Prostate gland (tissue), 2 donors: Measurements from ENCODE around the gene NTS. TPM values are rescaled to one million over a fixed set of nuclear protein-coding genes. Genes with fewer than 3 reads are reported as not detected.

ENCODE experiments used
- DNase-seq: peaks from one replicate; pipeline ENCODE4 v3.0.0-alpha.2; 2019; ENCODE audit warnings: low spot score
- H3K27ac ChIP-seq, 2 donors: fragments of 200-600 bp; sonication (generic); 2 replicates each; pipeline ENCODE4 v1.5.1; 2017 to 2019
- H3K27me3 ChIP-seq: fragments of 200-600 bp; sonication (generic); replicated peaks from 2 replicates; pipeline ENCODE4 v1.5.1; 2019; ENCODE audit not compliant: insufficient read depth
- H3K36me3 ChIP-seq, 2 donors: fragments of 200-600 bp; sonication (generic); 1 replicate in 1 of 2; 2 replicates in 1 of 2; pipeline versions ENCODE4 v1.5.1 to v1.8.1; 2017 to 2019
- H3K4me1 ChIP-seq: fragments of 200-600 bp; sonication (generic); replicated peaks from 2 replicates; pipeline ENCODE4 v1.5.1; 2019
- H3K4me3 ChIP-seq, 2 donors: fragments of 200-600 bp; sonication (generic); 2 replicates each; pipeline ENCODE4 v1.5.1; 2017 to 2019
- H3K9me3 ChIP-seq: fragments of 200-600 bp; sonication (generic); 2 replicates; pipeline ENCODE4 v1.5.1; 2017
- CTCF ChIP-seq, 4 experiments: fragments of 200-600 bp in 2 of 4; fragments of 450-650 bp in 2 of 4; sonication (generic) in 2 of 4; IDR thresholded peaks; 1 replicate in 3 of 4; 2 replicates in 1 of 4; pipeline ENCODE4 v1.5.1; 2016 to 2019; ENCODE audit warnings: antibody characterized with exemption in 4 of 4, mild to moderate bottlenecking in 2 of 4, moderate library complexity in 2 of 4
- POLR2A ChIP-seq: fragments of 450-650 bp; IDR thresholded peaks from one replicate; pipeline ENCODE4 v1.6.1; 2016; ENCODE audit warnings: antibody characterized with exemption, mild to moderate bottlenecking
- POLR2AphosphoS5 ChIP-seq: sonication (generic); formaldehyde crosslinking; IDR thresholded peaks from one replicate; pipeline ENCODE4 v1.6.1; 2017; ENCODE audit warnings: antibody characterized with exemption
- WGBS: methylation state at CpG from one replicate; pipeline ENCODE4 v1.1.5; 2018; 5-methylcytosine and 5-hydroxymethylcytosine counted together
- intact Hi-C: fragments of 100-400 bp; cut with DNase I; formaldehyde crosslinking; loops from one replicate; pipeline ENCODE4 v1.14.2; 2022
- total RNA-seq, 2 donors: library from RNA; depleted of rRNA; stranded (reverse); fragments of >200 nt; gene quantifications; one replicate each; pipeline ENCODE4 v1.1.0, GENCODE V29; 2016

NTS gene
- total RNA-seq, 2 donors from 2014 or later: 0.96 TPM; not detected in 1

DNA sequence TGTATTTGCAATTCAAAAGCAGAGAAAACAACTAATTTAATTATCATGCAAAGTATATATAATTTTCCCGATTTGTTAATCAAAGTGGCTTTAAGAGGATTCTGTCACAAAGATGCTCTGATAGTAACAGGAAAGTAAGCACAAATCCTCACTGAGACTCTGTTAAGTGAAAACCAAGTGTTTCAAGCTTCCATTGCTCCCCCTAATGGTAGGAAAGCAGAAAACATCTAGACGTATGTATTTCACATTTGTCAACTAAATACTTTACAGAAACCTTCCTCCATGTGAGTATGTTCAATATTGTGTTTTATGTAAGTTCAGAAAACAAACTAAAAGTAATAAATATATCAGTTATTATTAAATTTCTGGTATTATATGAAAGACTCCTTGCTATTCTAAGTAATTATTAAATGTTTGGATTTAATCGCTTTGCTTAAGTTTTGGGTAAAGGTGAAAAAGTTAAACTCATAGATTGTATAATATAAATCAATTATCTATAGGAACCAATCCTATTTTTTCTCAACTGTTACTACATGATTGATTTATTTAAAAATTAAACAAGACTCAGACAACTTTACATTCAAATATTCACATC is 1.5 kb upstream of the NTS start:
- Histone ChIP-seq H3K4me3 (no peak overlapping the region), H3K27me3 (no peaks in the 10 kb centered on the region), H3K27ac (no peak overlapping the region), H3K36me3 (no peaks in the 10 kb centered on the region), H3K9me3 (no peaks in the 10 kb centered on the region), H3K4me1 (no peaks in the 10 kb centered on the region)
- TF ChIP-seq CTCF (IDR thresholded peaks at IDR 0.05): peak; percentile 17 to 65 (median 50)
- no peak for TF ChIP-seq POLR2A
- 32% methylated on average over 3 of the region's 3 CpGs for WGBS
- no peak for DNase-seq
- intact Hi-C loops: loop anchor here (5.0 kb wide), 1 partner anchor 400 kb away; no protein-coding TSS in a partner anchor

GRCh38 chr12:85877459-85877858 is 3.4 kb downstream of the NTS start:
- 69% methylated on average over 3 of the region's 3 CpGs for WGBS
- intact Hi-C loops: no loop called here
- no peak overlapping the region for H3K4me3 ChIP-seq
- H3K9me3 ChIP-seq: no peaks in the 10 kb centered on the region
- H3K27ac ChIP-seq: no peak overlapping the region
- TF ChIP-seq CTCF (IDR thresholded peaks at IDR 0.05): no peak
- DNase-seq: no peak
- no peaks in the 10 kb centered on the region for H3K4me1 ChIP-seq
- H3K27me3 ChIP-seq: no peaks in the 10 kb centered on the region
- H3K36me3 ChIP-seq: no peaks in the 10 kb centered on the region

- Histone ChIP-seq H3K36me3 (no peaks in the 10 kb centered on the region), H3K27me3 (no peaks in the 10 kb centered on the region), H3K4me1 (no peaks in the 10 kb centered on the region), H3K27ac (no peak overlapping the region), H3K9me3 (no peaks in the 10 kb centered on the region), H3K4me3 (no peak overlapping the region)
- intact Hi-C loops: no loop called here
- no peak for TF ChIP-seq CTCF (IDR thresholded peaks at IDR 0.05)
- TF ChIP-seq POLR2A: no peak
- no peak for TF ChIP-seq POLR2AphosphoS5
- no peak for DNase-seq
Observed at GRCh38 chr12:85883763-85884162, 9.7 kb downstream of the NTS start.

DNA sequence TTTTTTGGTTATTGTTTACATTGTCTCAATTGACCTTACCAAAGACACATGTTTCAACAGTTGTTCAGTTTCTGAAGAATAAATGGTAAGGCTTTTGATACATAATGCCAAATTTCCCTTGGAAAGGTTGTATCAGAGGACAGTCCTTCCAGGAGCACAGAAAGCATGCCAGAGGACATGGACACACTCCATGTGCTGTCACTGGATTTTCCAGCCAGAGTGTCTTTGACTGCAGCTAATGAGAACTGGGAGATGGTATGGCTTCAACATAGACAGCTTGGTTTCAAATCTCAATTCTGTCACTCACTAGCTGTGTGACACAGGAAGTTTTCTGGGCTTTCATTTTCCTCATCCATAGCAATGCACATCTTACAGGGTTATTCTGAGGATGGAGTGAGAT is 20.6 kb downstream of the NTS start:
- TF ChIP-seq POLR2A: no peak
- no peak for TF ChIP-seq POLR2AphosphoS5
- no peak for TF ChIP-seq CTCF (IDR thresholded peaks at IDR 0.05)
- no peaks in the 10 kb centered on the region for H3K9me3 ChIP-seq
- no peaks in the 10 kb centered on the region for H3K27me3 ChIP-seq
- DNase-seq: no peak
- H3K27ac ChIP-seq: no peak overlapping the region
- H3K36me3 ChIP-seq: no peaks in the 10 kb centered on the region
- intact Hi-C loops: no loop called here
- H3K4me3 ChIP-seq: no peak overlapping the region
- H3K4me1 ChIP-seq: no peaks in the 10 kb centered on the region

GRCh38 chr12:85920324-85920947 is 46.3 kb downstream of the NTS start:
- no peaks in the 10 kb centered on the region for H3K27me3 ChIP-seq
- H3K4me1 ChIP-seq: no peaks in the 10 kb centered on the region
- no peak overlapping the region for H3K4me3 ChIP-seq
- WGBS: 2% methylated on average over 3 of the region's 3 CpGs
- TF ChIP-seq POLR2AphosphoS5 (no peak), CTCF (IDR thresholded peaks at IDR 0.05) (peak; percentile 38 to 74 (median 63)), POLR2A (no peak)
- H3K27ac ChIP-seq: no peak overlapping the region
- intact Hi-C loops: no loop called here
- H3K9me3 ChIP-seq: no peaks in the 10 kb centered on the region
- DNase-seq: no peak
- H3K36me3 ChIP-seq: no peaks in the 10 kb centered on the region
